Measurements from ENCODE around the gene UGT1A10. TPM values are rescaled to one million over a fixed set of nuclear protein-coding genes. Genes with fewer than 3 reads are reported as not detected.

UGT1A10 gene
- total and polyA plus RNA-seq, 4 donors: 0.38 TPM; not detected in 3

GRCh38 chr2:233775414-233775813 is 139.2 kb downstream of the UGT1A10 start:
- no peaks in the 10 kb centered on the region for H3K36me3 ChIP-seq (ENCODE audit: control insufficient read depth in 1 of 2, insufficient read depth in 2 of 2, low read length in 1 of 2)
- H3K27me3 ChIP-seq (ENCODE audit: control insufficient read depth in 1 of 2, insufficient read depth in 2 of 2, low read length in 1 of 2): no peaks in the 10 kb centered on the region
- H3K9me3 ChIP-seq (ENCODE audit: control insufficient read depth, low read length): peaks cover 7% of the 10 kb centered on the region
- no peak overlapping the region for H3K4me3 ChIP-seq (ENCODE audit: low read length in 2 of 2)
- ATAC-seq (ENCODE audit: low FRiP score) (no peak), DNase-seq (no peak)
- intact Hi-C loops (cut with DNase I): no loop called here
- H3K4me1 ChIP-seq (ENCODE audit: control insufficient read depth in 1 of 2, insufficient read depth in 2 of 2, low read length in 2 of 2): no peaks in the 10 kb centered on the region
- WGBS, 2 donors: 91 to 95% methylated on average over 6 of the region's 6 CpGs
- H3K27ac ChIP-seq (ENCODE audit: low read depth in 1 of 2, low read length in 2 of 2): no peak overlapping the region

GRCh38 chr2:233778030-233778429 is 141.8 kb downstream of the UGT1A10 start, which contains the start of gene MROH2A:
MROH2A (plus strand) TSS chr2:233778330; CDS start chr2:233779359, 1,029 bp downstream.
- 79 to 82% methylated on average over 2 of the region's 2 CpGs for WGBS, 2 donors
- ATAC-seq (ENCODE audit: low FRiP score) (no peak), DNase-seq (no peak)
- Histone ChIP-seq H3K27me3 (ENCODE audit: control insufficient read depth in 1 of 2, insufficient read depth in 2 of 2, low read length in 1 of 2) (no peaks in the 10 kb centered on the region), H3K36me3 (ENCODE audit: control insufficient read depth in 1 of 2, insufficient read depth in 2 of 2, low read length in 1 of 2) (no peaks in the 10 kb centered on the region), H3K27ac (ENCODE audit: low read depth in 1 of 2, low read length in 2 of 2) (no peak within 1 kb of the TSS), H3K9me3 (ENCODE audit: control insufficient read depth, low read length) (peaks cover 7% of the 10 kb centered on the region), H3K4me3 (ENCODE audit: low read length in 2 of 2) (no peak within 1 kb of the TSS), H3K4me1 (ENCODE audit: control insufficient read depth in 1 of 2, insufficient read depth in 2 of 2, low read length in 2 of 2) (no peaks in the 10 kb centered on the region)
- intact Hi-C loops (cut with DNase I): no loop called here

GRCh38 chr2:233779722-233780121 is 143.5 kb downstream of the UGT1A10 start:
- intact Hi-C loops (cut with DNase I): no loop called here
- peaks cover 7% of the 10 kb centered on the region for H3K9me3 ChIP-seq (ENCODE audit: control insufficient read depth, low read length)
- H3K4me3 ChIP-seq (ENCODE audit: low read length in 2 of 2): no peak overlapping the region
- H3K27me3 ChIP-seq (ENCODE audit: control insufficient read depth in 1 of 2, insufficient read depth in 2 of 2, low read length in 1 of 2): no peaks in the 10 kb centered on the region
- no peaks in the 10 kb centered on the region for H3K36me3 ChIP-seq (ENCODE audit: control insufficient read depth in 1 of 2, insufficient read depth in 2 of 2, low read length in 1 of 2)
- ATAC-seq (ENCODE audit: low FRiP score) (no peak), DNase-seq (no peak)
- no peaks in the 10 kb centered on the region for H3K4me1 ChIP-seq (ENCODE audit: control insufficient read depth in 1 of 2, insufficient read depth in 2 of 2, low read length in 2 of 2)
- no peak overlapping the region for H3K27ac ChIP-seq (ENCODE audit: low read depth in 1 of 2, low read length in 2 of 2)
- WGBS, 2 donors: 85 to 89% methylated on average over 4 of the region's 4 CpGs

- H3K27ac ChIP-seq (ENCODE audit: low read depth in 1 of 2, low read length in 2 of 2): no peak overlapping the region
- DNase-seq: no peak
- no peak for ATAC-seq (ENCODE audit: low FRiP score)
- WGBS, 2 donors: 88% methylated on average over 4 of the region's 4 CpGs
- intact Hi-C loops (cut with DNase I): no loop called here
- H3K4me3 ChIP-seq (ENCODE audit: low read length in 2 of 2): no peak overlapping the region
- no peaks in the 10 kb centered on the region for H3K36me3 ChIP-seq (ENCODE audit: control insufficient read depth in 1 of 2, insufficient read depth in 2 of 2, low read length in 1 of 2)
- H3K9me3 ChIP-seq (ENCODE audit: control insufficient read depth, low read length): peaks cover 7% of the 10 kb centered on the region
- no peaks in the 10 kb centered on the region for H3K27me3 ChIP-seq (ENCODE audit: control insufficient read depth in 1 of 2, insufficient read depth in 2 of 2, low read length in 1 of 2)
- no peaks in the 10 kb centered on the region for H3K4me1 ChIP-seq (ENCODE audit: control insufficient read depth in 1 of 2, insufficient read depth in 2 of 2, low read length in 2 of 2)
These were observed 144.5 kb downstream of the UGT1A10 start for GRCh38 chr2:233780771-233781170.

- H3K4me3 ChIP-seq (ENCODE audit: low read length in 2 of 2): no peak overlapping the region
- 86 to 89% methylated on average over 7 of the region's 7 CpGs for WGBS, 2 donors
- ATAC-seq (ENCODE audit: low FRiP score) (peak; percentile 30), DNase-seq (peak in 1 of 2 donors; percentile 42)
- H3K9me3 ChIP-seq (ENCODE audit: control insufficient read depth, low read length): peaks cover 2% of the 10 kb centered on the region
- no peaks in the 10 kb centered on the region for H3K4me1 ChIP-seq (ENCODE audit: control insufficient read depth in 1 of 2, insufficient read depth in 2 of 2, low read length in 2 of 2)
- H3K27me3 ChIP-seq (ENCODE audit: control insufficient read depth in 1 of 2, insufficient read depth in 2 of 2, low read length in 1 of 2): no peaks in the 10 kb centered on the region
- H3K27ac ChIP-seq (ENCODE audit: low read depth in 1 of 2, low read length in 2 of 2): no peak overlapping the region
- no peaks in the 10 kb centered on the region for H3K36me3 ChIP-seq (ENCODE audit: control insufficient read depth in 1 of 2, insufficient read depth in 2 of 2, low read length in 1 of 2)
- intact Hi-C loops (cut with DNase I): no loop called here
These were observed 153.3 kb downstream of the UGT1A10 start for GRCh38 chr2:233789554-233789953.

DNA sequence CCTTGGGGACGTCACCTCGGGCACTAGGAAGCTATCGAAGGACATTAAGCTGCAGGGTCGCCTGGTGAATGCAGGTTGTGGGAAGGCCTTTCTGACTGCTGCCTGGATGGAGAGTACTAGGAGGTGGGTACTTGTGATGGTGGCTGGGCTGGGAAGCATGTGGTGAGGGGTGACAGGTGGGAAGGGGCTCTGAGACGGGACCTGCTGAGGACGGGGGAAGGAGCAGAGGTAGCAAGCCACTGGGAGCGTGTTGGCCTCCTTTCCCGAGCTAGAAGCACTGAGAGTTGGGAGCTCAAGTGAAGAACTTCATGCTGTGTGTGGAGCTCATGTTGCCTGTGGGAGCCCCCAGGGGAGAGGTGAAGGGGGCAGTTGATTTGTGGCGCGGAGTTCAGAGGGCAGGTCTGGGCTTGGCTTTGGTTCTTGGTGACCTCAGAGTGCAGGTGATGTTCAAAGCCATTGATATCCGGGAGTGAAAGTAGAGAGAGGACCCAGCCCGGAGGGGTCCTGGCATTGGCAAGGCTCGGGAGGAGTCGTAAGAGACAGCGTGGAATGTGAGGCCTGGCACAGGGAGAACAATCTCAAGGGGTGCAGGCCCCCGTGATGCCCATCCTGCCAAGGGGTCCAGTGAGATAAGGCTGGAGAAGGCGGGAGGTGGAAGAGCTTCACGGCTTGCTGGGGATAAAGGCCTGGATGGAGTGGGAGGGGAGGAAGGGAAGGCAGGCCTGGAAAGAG is 155.1 kb downstream of the UGT1A10 start:
- intact Hi-C loops (cut with DNase I): no loop called here
- Histone ChIP-seq H3K36me3 (ENCODE audit: control insufficient read depth in 1 of 2, insufficient read depth in 2 of 2, low read length in 1 of 2) (no peaks in the 10 kb centered on the region), H3K4me1 (ENCODE audit: control insufficient read depth in 1 of 2, insufficient read depth in 2 of 2, low read length in 2 of 2) (no peaks in the 10 kb centered on the region), H3K9me3 (ENCODE audit: control insufficient read depth, low read length) (no peaks in the 10 kb centered on the region), H3K27ac (ENCODE audit: low read depth in 1 of 2, low read length in 2 of 2) (no peak overlapping the region), H3K27me3 (ENCODE audit: control insufficient read depth in 1 of 2, insufficient read depth in 2 of 2, low read length in 1 of 2) (no peaks in the 10 kb centered on the region), H3K4me3 (ENCODE audit: low read length in 2 of 2) (no peak overlapping the region)
- WGBS, 2 donors: 79 to 82% methylated on average over 18 of the region's 18 CpGs
- no peak for ATAC-seq (ENCODE audit: low FRiP score)
- peak in 1 of 2 donors; percentile 53 for DNase-seq

GRCh38 chr2:233791883-233792329 is 155.7 kb downstream of the UGT1A10 start:
- H3K9me3 ChIP-seq (ENCODE audit: control insufficient read depth, low read length): no peaks in the 10 kb centered on the region
- no peaks in the 10 kb centered on the region for H3K4me1 ChIP-seq (ENCODE audit: control insufficient read depth in 1 of 2, insufficient read depth in 2 of 2, low read length in 2 of 2)
- no peaks in the 10 kb centered on the region for H3K27me3 ChIP-seq (ENCODE audit: control insufficient read depth in 1 of 2, insufficient read depth in 2 of 2, low read length in 1 of 2)
- intact Hi-C loops (cut with DNase I): no loop called here
- no peaks in the 10 kb centered on the region for H3K36me3 ChIP-seq (ENCODE audit: control insufficient read depth in 1 of 2, insufficient read depth in 2 of 2, low read length in 1 of 2)
- no peak overlapping the region for H3K27ac ChIP-seq (ENCODE audit: low read depth in 1 of 2, low read length in 2 of 2)
- DNase-seq (peak in 1 of 2 donors; percentile 43), ATAC-seq (ENCODE audit: low FRiP score) (no peak)
- no peak overlapping the region for H3K4me3 ChIP-seq (ENCODE audit: low read length in 2 of 2)
- 74 to 80% methylated on average over 9 of the region's 9 CpGs for WGBS, 2 donors

DNA sequence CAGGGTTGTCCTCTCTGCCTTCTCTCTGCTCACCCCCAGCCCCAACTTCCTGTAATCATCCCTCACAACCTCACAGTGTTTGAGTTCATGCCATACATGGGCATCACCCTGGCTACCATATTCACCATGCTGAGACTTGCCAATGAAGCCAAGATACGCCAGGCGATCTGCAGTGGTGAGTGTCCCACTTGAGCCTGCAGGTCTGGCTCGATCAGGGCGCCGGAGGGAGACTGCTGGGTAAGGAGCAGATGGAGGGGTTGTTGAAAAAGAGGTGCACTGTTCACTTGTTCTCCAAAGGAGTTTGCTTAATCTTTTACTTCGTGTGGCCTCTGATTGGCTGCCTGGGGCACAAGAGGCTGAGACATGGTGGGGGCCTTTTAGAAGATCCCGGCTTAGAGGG is 156.5 kb downstream of the UGT1A10 start:
- ATAC-seq (ENCODE audit: low FRiP score) (no peak), DNase-seq (no peak)
- intact Hi-C loops (cut with DNase I): no loop called here
- H3K4me1 ChIP-seq (ENCODE audit: control insufficient read depth in 1 of 2, insufficient read depth in 2 of 2, low read length in 2 of 2): no peaks in the 10 kb centered on the region
- no peak overlapping the region for H3K4me3 ChIP-seq (ENCODE audit: low read length in 2 of 2)
- no peaks in the 10 kb centered on the region for H3K36me3 ChIP-seq (ENCODE audit: control insufficient read depth in 1 of 2, insufficient read depth in 2 of 2, low read length in 1 of 2)
- H3K27me3 ChIP-seq (ENCODE audit: control insufficient read depth in 1 of 2, insufficient read depth in 2 of 2, low read length in 1 of 2): no peaks in the 10 kb centered on the region
- H3K27ac ChIP-seq (ENCODE audit: low read depth in 1 of 2, low read length in 2 of 2): no peak overlapping the region
- no peaks in the 10 kb centered on the region for H3K9me3 ChIP-seq (ENCODE audit: control insufficient read depth, low read length)
- WGBS, 2 donors: 83 to 90% methylated on average over 7 of the region's 7 CpGs

DNA sequence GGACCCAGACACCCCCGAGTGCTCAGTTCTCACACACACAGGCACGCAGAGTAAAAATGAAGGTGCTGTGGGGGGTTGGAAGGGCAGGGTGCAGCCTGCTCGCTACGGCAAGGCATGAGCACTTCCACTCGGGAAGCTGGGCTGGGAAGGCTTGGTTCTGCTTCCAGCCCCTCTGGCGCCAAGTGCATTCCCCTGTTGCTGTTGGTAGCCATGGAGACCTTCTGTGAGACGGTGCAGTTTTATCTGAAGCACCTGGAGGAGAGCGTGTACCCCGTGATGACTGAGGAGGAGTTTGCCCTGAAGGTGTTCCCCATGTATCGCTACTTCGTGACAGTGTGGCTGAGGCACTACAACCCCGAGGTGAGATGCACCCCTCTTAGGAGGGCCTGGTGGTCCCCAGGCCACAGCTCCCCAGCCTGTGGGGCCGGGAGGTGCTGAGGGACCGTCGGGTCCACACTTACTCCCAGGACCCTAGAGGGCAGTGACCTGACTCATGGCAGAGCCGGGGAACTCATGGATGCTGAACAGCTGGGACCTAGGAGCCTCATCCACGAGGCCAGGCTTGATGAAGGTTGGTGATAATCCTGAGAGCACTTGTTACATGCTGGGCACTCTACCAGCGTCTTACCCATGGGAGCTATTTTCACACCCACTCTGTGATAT is 157.3 kb downstream of the UGT1A10 start:
- ATAC-seq (ENCODE audit: low FRiP score) (no peak), DNase-seq (peak in 1 of 2 donors; percentile 51)
- H3K9me3 ChIP-seq (ENCODE audit: control insufficient read depth, low read length): no peaks in the 10 kb centered on the region
- 78 to 79% methylated on average over 18 of the region's 18 CpGs for WGBS, 2 donors
- no peak overlapping the region for H3K27ac ChIP-seq (ENCODE audit: low read depth in 1 of 2, low read length in 2 of 2)
- H3K4me1 ChIP-seq (ENCODE audit: control insufficient read depth in 1 of 2, insufficient read depth in 2 of 2, low read length in 2 of 2): no peaks in the 10 kb centered on the region
- H3K27me3 ChIP-seq (ENCODE audit: control insufficient read depth in 1 of 2, insufficient read depth in 2 of 2, low read length in 1 of 2): no peaks in the 10 kb centered on the region
- no peaks in the 10 kb centered on the region for H3K36me3 ChIP-seq (ENCODE audit: control insufficient read depth in 1 of 2, insufficient read depth in 2 of 2, low read length in 1 of 2)
- H3K4me3 ChIP-seq (ENCODE audit: low read length in 2 of 2): no peak overlapping the region
- intact Hi-C loops (cut with DNase I): no loop called here
